Measurements from ENCODE around the gene DFFB. TPM values are rescaled to one million over a fixed set of nuclear protein-coding genes. Genes with fewer than 3 reads are reported as not detected.
A peak's percentile ranks its signal among the peaks of the same experiment; 100 is the strongest.

Gene DFFB
- total RNA-seq, 3 donors from 2014 or later: 7.6 to 9.2 (median 8.4) TPM

- Histone ChIP-seq H3K4me1 (ENCODE audit: low read depth) (peaks cover 17% of the 10 kb centered on the region), H3K4me3 (peak overlapping the region; percentile 67), H3K36me3 (ENCODE audit: low read depth) (no peaks in the 10 kb centered on the region), H3K9me3 (no peaks in the 10 kb centered on the region)
- peak; percentile 85 for ATAC-seq
- DNase-seq: peak; percentile 99
- intact Hi-C loops (cut with DNase I, micrococcal nuclease): no loop called here
- TF ChIP-seq CTCF (IDR thresholded peaks at IDR 0.05): no peak
Observed at GRCh38 chr1:3900969-3901529, 43.8 kb downstream of the DFFB start.

- ATAC-seq (no peak), DNase-seq (peak in 1 of 3 donors; percentile 55)
- no peaks in the 10 kb centered on the region for H3K36me3 ChIP-seq (ENCODE audit: low read depth)
- intact Hi-C loops (cut with DNase I, micrococcal nuclease): no loop called here
- H3K9me3 ChIP-seq: no peaks in the 10 kb centered on the region
- H3K4me3 ChIP-seq: no peak overlapping the region
- peaks cover 17% of the 10 kb centered on the region for H3K4me1 ChIP-seq (ENCODE audit: low read depth)
- TF ChIP-seq CTCF (IDR thresholded peaks at IDR 0.05): no peak
Observed at GRCh38 chr1:3902111-3902511, 44.8 kb downstream of the DFFB start.

- DNase-seq (peak in 1 of 3 donors; percentile 8), ATAC-seq (no peak)
- intact Hi-C loops (cut with DNase I, micrococcal nuclease): no loop called here
- H3K36me3 ChIP-seq (ENCODE audit: low read depth): no peaks in the 10 kb centered on the region
- no peaks in the 10 kb centered on the region for H3K9me3 ChIP-seq
- no peak for TF ChIP-seq CTCF (IDR thresholded peaks at IDR 0.05)
- H3K4me1 ChIP-seq (ENCODE audit: low read depth): peaks cover 17% of the 10 kb centered on the region
- H3K4me3 ChIP-seq: no peak overlapping the region
Observed at GRCh38 chr1:3902571-3903091, 45.4 kb downstream of the DFFB start.

GRCh38 chr1:3903141-3904005 is 46.1 kb downstream of the DFFB start:
- peak; percentile 53 to 62 (median 56) for DNase-seq

More at GRCh38 chr1:3903141-3904005, 46.1 kb downstream of the DFFB start:
- no peak overlapping the region for H3K4me3 ChIP-seq
- H3K36me3 ChIP-seq (ENCODE audit: low read depth): no peaks in the 10 kb centered on the region
- TF ChIP-seq CTCF (IDR thresholded peaks at IDR 0.05): no peak
- H3K4me1 ChIP-seq (ENCODE audit: low read depth): peaks cover 17% of the 10 kb centered on the region
- intact Hi-C loops (cut with DNase I, micrococcal nuclease): no loop called here
- no peaks in the 10 kb centered on the region for H3K9me3 ChIP-seq
- ATAC-seq: no peak
